Measurements from ENCODE around the gene CCDC54. TPM values are rescaled to one million over a fixed set of nuclear protein-coding genes. Genes with fewer than 3 reads are reported as not detected.

The CCDC54 gene
- total RNA-seq, 1 experiment from 2014 or later, result not detected

GRCh38 chr3:107410606-107411005, 33.4 kb downstream of the CCDC54 start:
- BruUV-seq (replicated peaks), result no TSS peak
- intact Hi-C loops (cut with micrococcal nuclease), result no loop called here
- POLR2A ChIA-PET, result interaction anchor here (0.6 kb wide), 1 partner anchor 921 kb away, joined by 4 read pairs; no protein-coding TSS in a partner anchor
- no peaks in the 10 kb centered on the region for H3K36me3 Mint-ChIP-seq (ENCODE audit: insufficient read depth, unreplicated experiment)
- H3K27me3 Mint-ChIP-seq (ENCODE audit: insufficient read depth, unreplicated experiment), result no peaks in the 10 kb centered on the region
- no peak overlapping the region for H3K27ac Mint-ChIP-seq (ENCODE audit: low read depth, unreplicated experiment)
- no peak for DNase-seq (ENCODE audit: unreplicated experiment)
- TF ChIP-seq CTCF (IDR thresholded peaks at IDR 0.05; ENCODE audit: unreplicated experiment), result no peak
- no peak overlapping the region for H3K4me3 Mint-ChIP-seq (ENCODE audit: unreplicated experiment)
- CTCF ChIA-PET, result interaction anchor here (0.7 to 3.0 kb wide), 6 partner anchors 10 to 189 kb away, joined by 3 to 22 read pairs (median 6); no protein-coding TSS in a partner anchor
- H3K9me3 Mint-ChIP-seq (ENCODE audit: unreplicated experiment), result peaks cover 15% of the 10 kb centered on the region
- H3K4me1 Mint-ChIP-seq (ENCODE audit: insufficient read depth, unreplicated experiment), result peaks cover 9% of the 10 kb centered on the region

DNA sequence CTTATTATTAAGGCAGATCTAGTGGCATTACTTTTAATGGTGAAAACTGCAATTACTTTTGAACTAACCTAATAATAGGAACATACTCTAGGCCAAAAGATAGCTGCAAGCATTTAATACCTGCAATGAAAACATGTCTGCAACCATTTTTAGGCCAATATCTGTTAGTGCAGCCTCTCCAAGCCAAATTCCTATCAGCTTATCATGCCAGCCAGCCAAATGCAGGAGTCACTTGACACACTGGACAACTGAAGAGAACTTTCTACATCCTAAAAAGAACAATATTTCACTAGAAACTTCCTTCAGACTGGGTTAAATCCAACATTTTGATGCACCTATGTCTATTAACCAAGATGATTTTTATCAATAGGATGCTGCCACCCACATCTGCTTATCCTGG, 33.8 kb downstream of the CCDC54 start:
- H3K4me1 Mint-ChIP-seq (ENCODE audit: insufficient read depth, unreplicated experiment), result peaks cover 11% of the 10 kb centered on the region
- POLR2A ChIA-PET, result no interaction called here

DNA sequence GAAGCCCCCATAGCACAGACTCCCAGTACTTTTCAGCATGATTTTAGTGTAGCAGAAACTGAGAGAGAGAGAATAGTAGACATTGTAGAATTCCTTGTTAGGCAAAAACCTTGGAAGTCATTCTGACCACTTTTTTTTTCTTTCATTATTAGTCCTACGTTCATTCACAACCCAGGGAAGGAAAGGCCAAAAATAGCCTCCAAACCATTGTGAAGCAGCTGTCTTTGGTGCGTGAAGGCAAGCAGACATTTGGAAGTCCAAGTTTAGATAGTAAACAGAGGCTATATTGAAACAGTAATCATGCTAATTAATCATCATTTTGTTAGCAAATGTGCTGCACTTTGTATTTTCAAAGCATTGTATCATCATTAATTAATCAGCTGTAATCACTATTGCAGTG, 34.5 kb downstream of the CCDC54 start:
- peaks cover 18% of the 10 kb centered on the region for H3K4me1 Mint-ChIP-seq (ENCODE audit: insufficient read depth, unreplicated experiment)
- no TSS peak for BruUV-seq (replicated peaks)
- CTCF ChIA-PET, result interaction anchor here (1.4 to 2.1 kb wide), 3 partner anchors 9 to 177 kb away, joined by 3 to 11 read pairs (median 3); no protein-coding TSS in a partner anchor
- intact Hi-C loops (cut with micrococcal nuclease), result no loop called here
- no peak for TF ChIP-seq CTCF (IDR thresholded peaks at IDR 0.05; ENCODE audit: unreplicated experiment)
- no peaks in the 10 kb centered on the region for H3K27me3 Mint-ChIP-seq (ENCODE audit: insufficient read depth, unreplicated experiment)
- no peak overlapping the region for H3K4me3 Mint-ChIP-seq (ENCODE audit: unreplicated experiment)
- H3K9me3 Mint-ChIP-seq (ENCODE audit: unreplicated experiment), result peaks cover 24% of the 10 kb centered on the region
- no peak for DNase-seq (ENCODE audit: unreplicated experiment)
- POLR2A ChIA-PET, result interaction anchor here (1.0 kb wide), 1 partner anchor 19 kb away, joined by 4 read pairs; no protein-coding TSS in a partner anchor
- H3K36me3 Mint-ChIP-seq (ENCODE audit: insufficient read depth, unreplicated experiment), result no peaks in the 10 kb centered on the region
- no peak overlapping the region for H3K27ac Mint-ChIP-seq (ENCODE audit: low read depth, unreplicated experiment)

More for the DNA sequence above, 33.8 kb downstream of the CCDC54 start:
- no TSS peak for BruUV-seq (replicated peaks)
- Mint-ChIP-seq H3K27me3 (ENCODE audit: insufficient read depth, unreplicated experiment) (no peaks in the 10 kb centered on the region), H3K36me3 (ENCODE audit: insufficient read depth, unreplicated experiment) (no peaks in the 10 kb centered on the region), H3K27ac (ENCODE audit: low read depth, unreplicated experiment) (no peak overlapping the region), H3K9me3 (ENCODE audit: unreplicated experiment) (peaks cover 17% of the 10 kb centered on the region), H3K4me3 (ENCODE audit: unreplicated experiment) (no peak overlapping the region)
- intact Hi-C loops (cut with micrococcal nuclease), result no loop called here
- TF ChIP-seq CTCF (IDR thresholded peaks at IDR 0.05; ENCODE audit: unreplicated experiment), result no peak
- CTCF ChIA-PET, result interaction anchor here (1.2 to 3.0 kb wide), 3 partner anchors 10 to 175 kb away, joined by 3 to 22 read pairs (median 8); no protein-coding TSS in a partner anchor
- no peak for DNase-seq (ENCODE audit: unreplicated experiment)

DNA sequence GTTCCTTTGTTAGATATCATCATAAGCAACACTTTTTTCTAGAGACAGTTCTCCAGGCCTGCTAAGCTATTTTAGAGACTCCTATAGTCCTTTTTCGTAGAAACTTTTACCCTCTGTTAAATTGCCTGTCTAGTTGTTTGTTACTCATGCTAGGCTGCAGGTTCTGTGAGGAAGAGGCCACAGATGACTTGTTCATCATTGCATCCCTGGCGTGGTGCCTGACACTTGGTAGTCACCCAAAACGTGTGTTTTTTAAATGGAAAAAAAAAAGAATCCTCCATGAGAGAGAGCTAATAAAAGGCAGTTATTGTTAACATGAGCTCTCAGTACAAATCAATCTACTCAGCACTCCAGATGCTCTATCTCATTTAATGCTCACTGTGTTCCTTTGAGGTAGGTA, 35.1 kb downstream of the CCDC54 start:
- Mint-ChIP-seq H3K27ac (ENCODE audit: low read depth, unreplicated experiment) (no peak overlapping the region), H3K27me3 (ENCODE audit: insufficient read depth, unreplicated experiment) (no peaks in the 10 kb centered on the region), H3K4me1 (ENCODE audit: insufficient read depth, unreplicated experiment) (peaks cover 24% of the 10 kb centered on the region), H3K36me3 (ENCODE audit: insufficient read depth, unreplicated experiment) (no peaks in the 10 kb centered on the region), H3K9me3 (ENCODE audit: unreplicated experiment) (peaks cover 29% of the 10 kb centered on the region), H3K4me3 (ENCODE audit: unreplicated experiment) (no peak overlapping the region)
- no peak for TF ChIP-seq CTCF (IDR thresholded peaks at IDR 0.05; ENCODE audit: unreplicated experiment)
- no TSS peak for BruUV-seq (replicated peaks)
- intact Hi-C loops (cut with micrococcal nuclease), result no loop called here
- DNase-seq (ENCODE audit: unreplicated experiment), result peak; percentile 51
- ChIA-PET CTCF (interaction anchor here (1.2 to 2.1 kb wide), 5 partner anchors 9 to 177 kb away, joined by 3 to 11 read pairs (median 3); no protein-coding TSS in a partner anchor), POLR2A (interaction anchor here (1.0 kb wide), 1 partner anchor 20 kb away, joined by 4 read pairs; no protein-coding TSS in a partner anchor)
